ENCODE data around the gene SEZ6L2. TPM values are rescaled to one million over a fixed set of nuclear protein-coding genes. Genes with fewer than 3 reads are reported as not detected.

Gene SEZ6L2
- total RNA-seq, 1 donor from 2014 or later, result 2.1 TPM

GRCh38 chr16:29844575-29845331, 54.6 kb downstream of the SEZ6L2 start:
- peaks cover 44 to 62% (median 58%) of the 10 kb centered on the region in 3 donors for H3K36me3 ChIP-seq (ENCODE audit: control insufficient read depth in 3 of 3, insufficient read depth in 3 of 3, low read length in 3 of 3)
- H3K27me3 ChIP-seq (ENCODE audit: control insufficient read depth in 3 of 3, insufficient read depth in 3 of 3, low read length in 3 of 3), result no peaks in the 10 kb centered on the region
- no peak overlapping the region for H3K9ac ChIP-seq (ENCODE audit: low read depth in 1 of 3, low read length in 3 of 3)
- no peak overlapping the region for H3K27ac ChIP-seq (ENCODE audit: low read depth, low read length)
- H3K9me3 ChIP-seq (ENCODE audit: control insufficient read depth in 3 of 3, low read length in 3 of 3), result no peaks in the 10 kb centered on the region
- no peaks in the 10 kb centered on the region for H3K4me1 ChIP-seq (ENCODE audit: control insufficient read depth in 3 of 3, insufficient read depth in 3 of 3, low read length in 3 of 3)
- no peak overlapping the region for H3K4me3 ChIP-seq (ENCODE audit: low read length in 3 of 3)

- H3K9ac ChIP-seq (ENCODE audit: low read depth in 1 of 3, low read length in 3 of 3), result no peak overlapping the region
- H3K36me3 ChIP-seq (ENCODE audit: control insufficient read depth in 3 of 3, insufficient read depth in 3 of 3, low read length in 3 of 3), result peaks cover 46 to 62% (median 61%) of the 10 kb centered on the region in 3 donors
- no peak overlapping the region for H3K4me3 ChIP-seq (ENCODE audit: low read length in 3 of 3)
- H3K9me3 ChIP-seq (ENCODE audit: control insufficient read depth in 3 of 3, low read length in 3 of 3), result no peaks in the 10 kb centered on the region
- H3K4me1 ChIP-seq (ENCODE audit: control insufficient read depth in 3 of 3, insufficient read depth in 3 of 3, low read length in 3 of 3), result no peaks in the 10 kb centered on the region
- no peak overlapping the region for H3K27ac ChIP-seq (ENCODE audit: low read depth, low read length)
- no peaks in the 10 kb centered on the region for H3K27me3 ChIP-seq (ENCODE audit: control insufficient read depth in 3 of 3, insufficient read depth in 3 of 3, low read length in 3 of 3)
Observed at GRCh38 chr16:29843931-29844330, 55.4 kb downstream of the SEZ6L2 start.

- Histone ChIP-seq H3K4me1 (ENCODE audit: control insufficient read depth in 3 of 3, insufficient read depth in 3 of 3, low read length in 3 of 3) (no peaks in the 10 kb centered on the region), H3K4me3 (ENCODE audit: low read length in 3 of 3) (no peak overlapping the region), H3K27ac (ENCODE audit: low read depth, low read length) (no peak overlapping the region), H3K9me3 (ENCODE audit: control insufficient read depth in 3 of 3, low read length in 3 of 3) (no peaks in the 10 kb centered on the region), H3K36me3 (ENCODE audit: control insufficient read depth in 3 of 3, insufficient read depth in 3 of 3, low read length in 3 of 3) (peaks cover 48 to 67% (median 64%) of the 10 kb centered on the region in 3 donors), H3K27me3 (ENCODE audit: control insufficient read depth in 3 of 3, insufficient read depth in 3 of 3, low read length in 3 of 3) (no peaks in the 10 kb centered on the region), H3K9ac (ENCODE audit: low read depth in 1 of 3, low read length in 3 of 3) (no peak overlapping the region)
Observed at GRCh38 chr16:29842732-29843346, 56.5 kb downstream of the SEZ6L2 start.

GRCh38 chr16:29841631-29842030, 57.7 kb downstream of the SEZ6L2 start:
- Histone ChIP-seq H3K4me3 (ENCODE audit: low read length in 3 of 3) (no peak overlapping the region), H3K4me1 (ENCODE audit: control insufficient read depth in 3 of 3, insufficient read depth in 3 of 3, low read length in 3 of 3) (no peaks in the 10 kb centered on the region), H3K27ac (ENCODE audit: low read depth, low read length) (no peak overlapping the region), H3K9me3 (ENCODE audit: control insufficient read depth in 3 of 3, low read length in 3 of 3) (no peaks in the 10 kb centered on the region), H3K36me3 (ENCODE audit: control insufficient read depth in 3 of 3, insufficient read depth in 3 of 3, low read length in 3 of 3) (peaks cover 48 to 67% (median 67%) of the 10 kb centered on the region in 3 donors), H3K27me3 (ENCODE audit: control insufficient read depth in 3 of 3, insufficient read depth in 3 of 3, low read length in 3 of 3) (no peaks in the 10 kb centered on the region), H3K9ac (ENCODE audit: low read depth in 1 of 3, low read length in 3 of 3) (no peak overlapping the region)

GRCh38 chr16:29840240-29840639, 59.1 kb downstream of the SEZ6L2 start:
- H3K27me3 ChIP-seq (ENCODE audit: control insufficient read depth in 3 of 3, insufficient read depth in 3 of 3, low read length in 3 of 3), result no peaks in the 10 kb centered on the region
- H3K36me3 ChIP-seq (ENCODE audit: control insufficient read depth in 3 of 3, insufficient read depth in 3 of 3, low read length in 3 of 3), result peaks cover 47 to 65% (median 55%) of the 10 kb centered on the region in 3 donors
- H3K9me3 ChIP-seq (ENCODE audit: control insufficient read depth in 3 of 3, low read length in 3 of 3), result no peaks in the 10 kb centered on the region
- H3K4me3 ChIP-seq (ENCODE audit: low read length in 3 of 3), result no peak overlapping the region
- no peak overlapping the region for H3K27ac ChIP-seq (ENCODE audit: low read depth, low read length)
- H3K4me1 ChIP-seq (ENCODE audit: control insufficient read depth in 3 of 3, insufficient read depth in 3 of 3, low read length in 3 of 3), result no peaks in the 10 kb centered on the region
- no peak overlapping the region for H3K9ac ChIP-seq (ENCODE audit: low read depth in 1 of 3, low read length in 3 of 3)

GRCh38 chr16:29839822-29840221, 59.5 kb downstream of the SEZ6L2 start:
- H3K9ac ChIP-seq (ENCODE audit: low read depth in 1 of 3, low read length in 3 of 3), result no peak overlapping the region
- H3K4me1 ChIP-seq (ENCODE audit: control insufficient read depth in 3 of 3, insufficient read depth in 3 of 3, low read length in 3 of 3), result no peaks in the 10 kb centered on the region
- no peak overlapping the region for H3K27ac ChIP-seq (ENCODE audit: low read depth, low read length)
- peaks cover 49 to 66% (median 55%) of the 10 kb centered on the region in 3 donors for H3K36me3 ChIP-seq (ENCODE audit: control insufficient read depth in 3 of 3, insufficient read depth in 3 of 3, low read length in 3 of 3)
- H3K9me3 ChIP-seq (ENCODE audit: control insufficient read depth in 3 of 3, low read length in 3 of 3), result no peaks in the 10 kb centered on the region
- H3K27me3 ChIP-seq (ENCODE audit: control insufficient read depth in 3 of 3, insufficient read depth in 3 of 3, low read length in 3 of 3), result no peaks in the 10 kb centered on the region
- H3K4me3 ChIP-seq (ENCODE audit: low read length in 3 of 3), result no peak overlapping the region

- Histone ChIP-seq H3K4me1 (ENCODE audit: control insufficient read depth in 3 of 3, insufficient read depth in 3 of 3, low read length in 3 of 3) (no peaks in the 10 kb centered on the region), H3K27ac (ENCODE audit: low read depth, low read length) (no peak overlapping the region), H3K27me3 (ENCODE audit: control insufficient read depth in 3 of 3, insufficient read depth in 3 of 3, low read length in 3 of 3) (no peaks in the 10 kb centered on the region), H3K9me3 (ENCODE audit: control insufficient read depth in 3 of 3, low read length in 3 of 3) (no peaks in the 10 kb centered on the region), H3K4me3 (ENCODE audit: low read length in 3 of 3) (no peak overlapping the region), H3K9ac (ENCODE audit: low read depth in 1 of 3, low read length in 3 of 3) (no peak overlapping the region), H3K36me3 (ENCODE audit: control insufficient read depth in 3 of 3, insufficient read depth in 3 of 3, low read length in 3 of 3) (peaks cover 53 to 67% (median 56%) of the 10 kb centered on the region in 3 donors)
Observed at GRCh38 chr16:29837841-29838240, 61.5 kb downstream of the SEZ6L2 start.

- H3K4me3 ChIP-seq (ENCODE audit: low read length in 3 of 3), result no peak overlapping the region
- H3K36me3 ChIP-seq (ENCODE audit: control insufficient read depth in 3 of 3, insufficient read depth in 3 of 3, low read length in 3 of 3), result peaks cover 44 to 59% (median 49%) of the 10 kb centered on the region in 3 donors
- no peaks in the 10 kb centered on the region for H3K27me3 ChIP-seq (ENCODE audit: control insufficient read depth in 3 of 3, insufficient read depth in 3 of 3, low read length in 3 of 3)
- H3K9me3 ChIP-seq (ENCODE audit: control insufficient read depth in 3 of 3, low read length in 3 of 3), result no peaks in the 10 kb centered on the region
- peaks cover 0 to 1% (median 1%) of the 10 kb centered on the region in 3 donors for H3K4me1 ChIP-seq (ENCODE audit: control insufficient read depth in 3 of 3, insufficient read depth in 3 of 3, low read length in 3 of 3)
- H3K27ac ChIP-seq (ENCODE audit: low read depth, low read length), result no peak overlapping the region
- H3K9ac ChIP-seq (ENCODE audit: low read depth in 1 of 3, low read length in 3 of 3), result no peak overlapping the region
Observed at GRCh38 chr16:29836623-29837022, 62.7 kb downstream of the SEZ6L2 start.

GRCh38 chr16:29835926-29836325, 63.4 kb downstream of the SEZ6L2 start:
- H3K9me3 ChIP-seq (ENCODE audit: control insufficient read depth in 3 of 3, low read length in 3 of 3), result no peaks in the 10 kb centered on the region
- peaks cover 0 to 6% (median 6%) of the 10 kb centered on the region in 3 donors for H3K4me1 ChIP-seq (ENCODE audit: control insufficient read depth in 3 of 3, insufficient read depth in 3 of 3, low read length in 3 of 3)
- peaks cover 38 to 53% (median 46%) of the 10 kb centered on the region in 3 donors for H3K36me3 ChIP-seq (ENCODE audit: control insufficient read depth in 3 of 3, insufficient read depth in 3 of 3, low read length in 3 of 3)
- no peak overlapping the region for H3K27ac ChIP-seq (ENCODE audit: low read depth, low read length)
- H3K27me3 ChIP-seq (ENCODE audit: control insufficient read depth in 3 of 3, insufficient read depth in 3 of 3, low read length in 3 of 3), result no peaks in the 10 kb centered on the region
- no peak overlapping the region for H3K4me3 ChIP-seq (ENCODE audit: low read length in 3 of 3)
- no peak overlapping the region for H3K9ac ChIP-seq (ENCODE audit: low read depth in 1 of 3, low read length in 3 of 3)

- no peak overlapping the region for H3K9ac ChIP-seq (ENCODE audit: low read depth in 1 of 3, low read length in 3 of 3)
- H3K4me1 ChIP-seq (ENCODE audit: control insufficient read depth in 3 of 3, insufficient read depth in 3 of 3, low read length in 3 of 3), result peaks cover 3 to 8% (median 8%) of the 10 kb centered on the region in 3 donors
- no peaks in the 10 kb centered on the region for H3K27me3 ChIP-seq (ENCODE audit: control insufficient read depth in 3 of 3, insufficient read depth in 3 of 3, low read length in 3 of 3)
- H3K9me3 ChIP-seq (ENCODE audit: control insufficient read depth in 3 of 3, low read length in 3 of 3), result no peaks in the 10 kb centered on the region
- no peak overlapping the region for H3K27ac ChIP-seq (ENCODE audit: low read depth, low read length)
- no peak overlapping the region for H3K4me3 ChIP-seq (ENCODE audit: low read length in 3 of 3)
- H3K36me3 ChIP-seq (ENCODE audit: control insufficient read depth in 3 of 3, insufficient read depth in 3 of 3, low read length in 3 of 3), result peaks cover 29 to 46% (median 41%) of the 10 kb centered on the region in 3 donors
Observed at GRCh38 chr16:29834079-29834478, 65.3 kb downstream of the SEZ6L2 start.

Data from skeletal muscle tissue (tissue), 4 donors.